OCI-LY3 (cell line): ENCODE results near the gene TPSD1.

Source experiments
- H2AFZ ChIP-seq: fragments of 200-600, 300-600 bp; shearing (Covaris generic); 2 replicates; pipeline ENCODE4 v1.6.0; 2014; ENCODE audit warnings: antibody characterized with exemption, low read depth, low read length
- H3K27ac ChIP-seq: fragments of 200-600, 300-600 bp; sonication (generic); 2 replicates; pipeline ENCODE4 v1.5.1; 2014; ENCODE audit warnings: mild to moderate bottlenecking, low read length, moderate library complexity, mixed read lengths
- H3K27me3 ChIP-seq: fragments of 200-600, 300-600 bp; sonication (generic); 2 replicates; pipeline ENCODE4 v1.6.1; 2014; ENCODE audit warnings: low read depth, low read length, mixed read lengths
- H3K36me3 ChIP-seq: fragments of 200-600, 300-600 bp; sonication (generic); replicated peaks from 2 replicates; pipeline ENCODE3; 2014; ENCODE audit warnings: low read depth, low read length, mixed read lengths
- H3K4me1 ChIP-seq: fragments of 300-600, 200-600 bp; sonication (generic); 2 replicates; pipeline ENCODE4 v1.6.1; 2014; ENCODE audit warnings: low read length, mixed read lengths
- H3K4me2 ChIP-seq: fragments of 200-600, 300-600 bp; sonication (generic); 2 replicates; pipeline ENCODE4 v1.6.1; 2014; ENCODE audit warnings: low read length, mixed read lengths
- H3K4me3 ChIP-seq: fragments of 300-600, 200-600 bp; sonication (generic); 2 replicates; pipeline ENCODE4 v1.5.1; 2014; ENCODE audit warnings: antibody characterized with exemption, mild to moderate bottlenecking, low read length, moderate library complexity
- H3K79me2 ChIP-seq: fragments of 300-600, 200-600 bp; shearing (Covaris generic); 2 replicates; pipeline ENCODE4 v1.6.1; 2014; ENCODE audit warnings: mild to moderate bottlenecking, low read length, mixed read lengths
- H3K9ac ChIP-seq: fragments of 300-600, 200-600 bp; shearing (Covaris generic); 2 replicates; pipeline ENCODE4 v1.6.0; 2014; ENCODE audit warnings: mild to moderate bottlenecking, low read length, moderate library complexity
- H3K9me3 ChIP-seq: fragments of 200-600, 300-600 bp; shearing (Covaris generic); 2 replicates; pipeline ENCODE4 v1.6.1; 2014; ENCODE audit warnings: low read length, mixed read lengths; ENCODE audit not compliant: insufficient read depth
- H4K20me1 ChIP-seq: fragments of 200-600, 300-600 bp; sonication (generic); 2 replicates; pipeline ENCODE4 v1.6.1; 2016; ENCODE audit warnings: low read length, mixed read lengths; ENCODE audit not compliant: insufficient read depth
- CTCF ChIP-seq: fragments of 200-600, 300-600 bp; sonication (generic); IDR thresholded peaks from 2 replicates; pipeline ENCODE4 v1.5.1; 2014; ENCODE audit warnings: antibody characterized with exemption, low read length, low read depth
- EZH2phosphoT487 ChIP-seq: fragments of 200-600 bp; shearing (Covaris generic); IDR thresholded peaks from 2 replicates; pipeline ENCODE4 v1.6.1; 2018; ENCODE audit warnings: antibody characterized with exemption, mixed run types, low read depth

Gene TPSD1

GRCh38 chr16:1285669-1286512, 30.0 kb downstream of the TPSD1 start:
- Histone ChIP-seq H3K27ac (no peak overlapping the region), H3K9ac (no peak overlapping the region), H3K9me3 (no peaks in the 10 kb centered on the region), H3K27me3 (peaks cover 3% of the 10 kb centered on the region; the same call in 1 of the 2 replicates), H3K4me1 (no peaks in the 10 kb centered on the region), H3K36me3 (no peaks in the 10 kb centered on the region), H3K79me2 (no peaks in the 10 kb centered on the region), H2AFZ (no peak overlapping the region), H3K4me2 (no peak overlapping the region), H3K4me3 (no peak overlapping the region), H4K20me1 (no peaks in the 10 kb centered on the region)
- TF ChIP-seq CTCF: no peak

- Histone ChIP-seq H3K79me2 (no peaks in the 10 kb centered on the region), H3K9ac (no peak overlapping the region), H3K36me3 (no peaks in the 10 kb centered on the region), H3K4me1 (no peaks in the 10 kb centered on the region), H3K27ac (no peak overlapping the region), H4K20me1 (no peaks in the 10 kb centered on the region), H3K4me3 (no peak overlapping the region), H3K4me2 (no peak overlapping the region), H2AFZ (no peak overlapping the region), H3K27me3 (peaks cover 3% of the 10 kb centered on the region; the same call in 1 of the 2 replicates), H3K9me3 (no peaks in the 10 kb centered on the region)
- TF ChIP-seq EZH2phosphoT487 (no peak), CTCF (no peak)
Measured at GRCh38 chr16:1286513-1287094, 30.7 kb downstream of the TPSD1 start.

GRCh38 chr16:1287982-1288670, 32.3 kb downstream of the TPSD1 start:
- TF ChIP-seq EZH2phosphoT487 (no peak), CTCF (no peak)
- Histone ChIP-seq H3K4me2 (no peak overlapping the region), H3K27ac (no peak overlapping the region), H3K27me3 (peaks cover 3% of the 10 kb centered on the region; the same call in 1 of the 2 replicates), H3K9ac (no peak overlapping the region), H2AFZ (no peak overlapping the region), H3K4me3 (no peak overlapping the region), H3K79me2 (no peaks in the 10 kb centered on the region), H3K36me3 (no peaks in the 10 kb centered on the region), H4K20me1 (no peaks in the 10 kb centered on the region), H3K4me1 (no peaks in the 10 kb centered on the region), H3K9me3 (no peaks in the 10 kb centered on the region)
